Esophagus squamous epithelium (tissue), 4 donors: ENCODE measurements around the gene WFDC5.

ENCODE experiments used
- CTCF ChIP-seq, 6 experiments: fragments of 450-650 bp in 4 of 6; fragments of 200-600 bp in 2 of 6; sonication (generic) in 2 of 6; IDR thresholded peaks; one replicate each; pipeline ENCODE4 v1.5.1; 2016 to 2019; ENCODE audit warnings: antibody characterized with exemption in 6 of 6, mild to moderate bottlenecking in 4 of 6, moderate library complexity in 4 of 6
- POLR2A ChIP-seq, 4 donors: fragments of 450-650 bp; IDR thresholded peaks; one replicate each; pipeline ENCODE4 v1.6.1; 2017; ENCODE audit warnings: antibody characterized with exemption in 4 of 4, mild to moderate bottlenecking in 4 of 4, moderate library complexity in 3 of 4

- TF ChIP-seq CTCF (IDR thresholded peaks at IDR 0.05), result no peak
- TF ChIP-seq POLR2A (IDR thresholded peaks at IDR 0.05), result no peak
Measured at GRCh38 chr20:45117581-45117980, 2.6 kb upstream of the WFDC5 start.
